NCI-H146 (cell line): ENCODE measurements around the gene GNAQ.

Experiments
- DNase-seq: peaks from one replicate; lab custom pipeline; 2025; lab: John Stamatoyannopoulos, UW

The GNAQ gene

DNA sequence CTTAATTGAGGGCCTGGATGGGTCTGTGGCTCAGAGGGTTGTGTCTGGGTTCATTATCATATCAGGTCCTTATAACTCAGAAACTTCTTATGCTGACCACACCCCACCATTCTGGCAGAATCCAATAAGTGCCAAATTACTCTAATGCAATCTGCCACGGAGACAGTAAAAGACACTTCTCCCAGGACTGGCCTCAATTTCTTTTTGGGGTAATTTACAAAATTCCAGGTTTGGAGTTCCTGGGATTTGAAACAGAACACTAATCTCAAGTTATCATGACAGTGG is 187.8 kb downstream of the GNAQ start:
- no peak for DNase-seq

DNA sequence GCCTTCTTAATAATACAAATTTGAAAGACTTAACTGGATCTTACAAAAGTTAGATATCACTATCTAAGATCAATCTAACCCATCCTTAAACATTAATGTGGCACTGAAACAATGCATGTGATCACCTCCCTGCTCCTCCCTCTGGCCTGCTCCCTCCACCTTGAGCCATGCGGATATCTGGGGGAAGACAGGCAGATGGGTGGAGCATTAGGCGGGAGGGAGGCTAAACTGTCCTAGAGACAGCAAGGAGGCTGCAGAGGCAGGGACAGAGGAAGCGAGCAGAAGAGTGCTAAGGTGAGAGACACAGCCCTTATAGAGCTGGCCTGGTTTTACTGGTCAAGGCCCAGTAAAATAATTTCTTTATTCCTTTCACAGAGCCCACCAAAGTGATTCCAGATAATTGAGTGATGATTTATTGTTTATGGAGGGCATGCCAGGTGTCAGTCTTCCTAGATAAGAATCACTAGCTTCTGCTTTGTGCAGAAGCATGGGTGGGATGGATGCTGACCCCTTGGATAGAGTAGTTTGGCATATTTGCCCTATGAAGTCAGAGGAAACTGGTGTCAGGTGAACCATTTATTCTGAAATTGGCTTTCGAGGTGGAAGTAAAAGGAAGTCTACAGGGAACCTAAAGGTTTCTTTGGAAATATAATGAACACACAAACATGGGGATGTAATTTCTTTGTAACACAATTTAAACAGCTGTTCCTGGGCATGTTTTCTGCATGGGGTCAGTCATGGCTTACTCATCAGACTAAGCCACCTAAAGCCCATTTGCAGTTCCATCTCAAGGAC is 188.3 kb downstream of the GNAQ start:
- DNase-seq: peak; percentile 52

DNA sequence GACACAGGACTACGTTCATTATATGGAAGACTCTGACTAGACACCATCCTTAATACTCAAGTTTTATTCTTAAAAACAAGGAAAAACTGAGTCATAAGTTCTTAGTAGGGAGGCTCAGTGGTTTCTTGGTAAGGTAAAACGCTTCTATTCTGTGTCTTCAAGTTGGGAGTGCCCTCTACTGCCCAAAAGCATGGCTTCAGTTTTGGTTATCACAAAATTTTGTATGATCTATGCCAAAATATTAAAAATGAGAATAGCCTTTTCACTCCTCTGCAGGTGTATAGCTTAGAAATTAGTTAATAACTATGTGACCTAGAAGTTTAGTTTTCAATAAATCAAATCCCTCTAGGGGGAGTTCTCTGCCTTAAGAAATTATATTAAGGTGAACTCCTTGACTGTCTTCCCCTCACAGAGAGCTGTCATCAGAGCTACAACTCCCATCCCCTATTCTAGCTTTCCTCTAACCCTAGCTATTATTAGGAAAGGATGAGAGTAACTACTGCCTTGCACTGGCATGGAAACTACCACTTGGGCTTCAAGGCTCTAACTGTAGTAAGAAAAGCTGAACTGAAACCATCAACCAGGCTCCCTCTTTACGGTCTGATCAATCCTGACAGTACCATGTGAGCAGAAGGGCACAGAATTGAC is 189.7 kb downstream of the GNAQ start:
- no peak for DNase-seq

DNA sequence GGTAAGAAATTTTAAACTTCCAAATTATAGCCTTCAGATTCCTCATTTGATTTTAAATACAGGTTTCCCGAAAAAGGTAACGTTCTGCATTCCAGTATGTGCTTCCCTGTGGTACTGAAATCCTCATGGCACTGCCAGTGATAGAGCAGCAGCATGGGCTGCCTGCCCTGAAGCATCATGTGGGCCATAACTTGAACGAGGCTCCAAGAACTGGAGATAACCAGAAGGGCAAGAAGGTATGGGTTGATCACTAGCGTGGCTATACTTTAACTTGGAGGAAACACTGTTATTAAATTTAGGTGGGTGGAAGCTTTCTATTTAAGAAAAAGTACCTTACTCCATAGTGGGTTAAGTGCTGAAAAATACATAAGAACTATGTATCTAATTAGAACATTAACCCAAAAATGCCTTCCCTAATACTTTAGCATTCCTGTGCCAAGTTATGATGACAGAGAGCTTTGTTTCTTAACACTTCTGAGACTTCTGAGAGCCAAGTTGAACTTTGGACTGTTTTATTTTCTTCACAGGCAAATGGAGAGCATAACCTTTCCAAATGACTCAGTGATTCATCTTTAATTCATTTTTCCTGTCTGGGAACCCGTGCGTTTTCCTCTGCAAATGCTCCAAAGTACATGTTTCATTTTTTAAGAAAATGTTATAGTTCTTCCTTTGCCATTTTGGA is 192.0 kb downstream of the GNAQ start:
- DNase-seq: no peak

DNA sequence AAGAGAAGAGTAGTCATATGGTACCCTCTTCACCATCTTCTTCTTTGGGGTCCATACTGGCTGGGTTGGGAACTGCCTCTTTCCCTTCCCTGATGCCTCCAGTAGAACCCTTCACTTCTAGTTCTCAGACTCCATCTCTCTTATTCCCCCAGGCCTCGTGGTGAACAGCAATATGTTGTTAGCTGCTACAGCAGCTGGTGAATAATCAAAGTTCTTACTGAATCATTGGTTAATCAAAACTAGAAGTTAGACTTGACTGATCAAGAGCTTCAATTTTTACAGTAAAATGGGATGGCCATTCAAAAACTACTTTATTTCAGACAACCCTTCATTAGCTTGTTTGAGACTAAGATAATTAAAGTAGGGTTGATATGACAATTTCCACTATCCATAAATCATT is 192.6 kb downstream of the GNAQ start:
- no peak for DNase-seq

DNA sequence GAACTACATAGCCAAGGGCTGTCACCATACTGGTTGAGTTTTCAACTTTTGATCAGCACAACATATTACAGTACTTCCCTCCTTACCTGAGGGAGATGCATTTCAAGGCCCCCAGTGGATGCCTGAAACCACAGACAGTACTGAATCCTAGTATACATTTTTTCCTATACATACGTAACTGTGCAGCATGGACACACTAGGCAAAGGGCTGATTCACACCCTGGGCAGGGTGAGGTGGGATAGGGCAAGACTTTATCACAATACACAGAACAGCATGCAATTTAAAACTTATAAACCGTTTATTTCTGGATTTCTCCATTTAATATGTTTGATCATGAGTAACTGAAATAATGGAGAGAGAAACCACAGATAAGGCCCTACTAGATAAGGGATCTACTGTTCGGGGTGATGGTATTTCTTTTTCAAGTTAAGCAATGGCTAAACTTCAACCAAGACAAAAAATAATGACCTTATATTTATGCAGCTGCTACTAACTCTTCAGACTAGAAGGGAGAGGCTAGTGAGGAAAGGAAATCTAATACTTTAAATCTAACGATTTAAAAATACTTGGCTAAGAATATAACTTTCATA is 196.6 kb downstream of the GNAQ start:
- DNase-seq: no peak

DNA sequence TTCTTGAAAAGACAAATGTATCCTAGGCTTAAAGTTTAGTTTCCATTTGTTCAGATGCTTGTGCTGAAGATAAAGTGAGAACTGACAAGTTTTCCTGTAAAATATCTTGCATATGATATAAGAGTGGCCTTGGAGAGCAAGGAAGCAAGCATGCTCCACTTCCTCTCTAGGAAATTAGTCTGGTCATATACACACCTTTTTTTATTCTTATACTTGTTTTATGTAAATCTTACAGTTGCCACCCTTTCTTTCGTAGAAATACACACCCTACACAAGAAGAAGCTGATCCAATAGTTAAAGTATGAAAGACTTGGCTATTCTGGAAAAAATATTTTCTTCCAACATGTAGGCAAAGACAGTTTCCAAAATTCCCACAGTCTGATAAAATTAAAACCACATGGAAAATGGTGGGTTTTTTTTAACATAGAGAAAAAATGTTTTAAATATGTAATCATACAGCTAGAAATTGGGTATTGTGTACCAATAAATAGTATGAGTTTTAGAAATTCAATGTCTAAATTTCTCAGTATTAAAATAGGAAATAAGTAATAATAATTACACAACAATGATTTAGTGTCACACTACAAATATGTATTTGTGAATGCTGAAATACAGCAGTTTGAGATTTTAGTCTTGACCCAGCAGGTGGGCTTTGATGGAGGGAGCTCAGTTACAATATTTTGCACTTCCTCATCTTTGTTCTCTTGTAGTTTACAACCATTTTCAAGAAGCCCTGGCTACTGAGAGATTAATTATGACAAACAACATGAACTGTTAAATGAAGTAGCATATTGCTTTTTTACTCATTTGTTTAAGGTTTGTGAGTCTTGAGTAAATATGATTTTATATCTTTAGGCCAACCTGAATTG is 197.8 kb downstream of the GNAQ start:
- DNase-seq: peak; percentile 41

DNA sequence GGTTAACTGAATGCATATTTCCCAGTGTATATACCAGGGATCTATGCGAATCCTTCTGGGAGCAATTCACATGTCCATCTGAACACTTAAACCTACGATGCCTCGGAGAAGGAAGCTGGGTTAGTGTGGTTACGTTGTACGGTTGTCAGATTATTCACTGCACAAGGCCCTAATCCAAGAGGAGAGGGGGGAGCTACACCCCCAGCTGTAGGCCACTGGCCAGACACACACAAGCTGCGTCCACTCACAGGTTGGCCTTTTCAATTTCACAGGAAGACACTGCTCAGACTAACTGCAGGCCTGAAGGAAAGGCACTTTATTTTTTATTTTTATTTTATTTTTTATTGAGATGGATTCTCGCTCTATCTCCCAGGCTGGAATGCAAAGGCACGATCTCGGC is 199.0 kb downstream of the GNAQ start:
- no peak for DNase-seq

DNA sequence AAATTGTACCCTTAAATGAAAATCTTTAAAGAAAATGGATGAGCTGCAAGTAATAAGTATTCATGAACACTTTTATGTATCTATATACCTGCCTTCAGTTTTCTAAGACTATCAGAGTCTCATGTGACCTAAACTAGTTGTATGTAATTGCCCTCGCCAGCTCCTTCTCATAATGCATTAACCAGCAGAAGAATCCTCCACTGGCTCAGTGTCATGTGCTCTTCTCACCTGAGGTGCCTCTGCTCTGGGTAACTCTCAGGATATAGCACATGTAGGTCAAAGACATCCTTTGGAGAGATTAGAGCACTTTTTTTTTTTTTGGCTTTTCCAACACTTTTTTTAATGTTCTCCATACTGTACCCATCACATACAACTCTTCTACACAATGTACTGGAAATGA is 199.8 kb downstream of the GNAQ start:
- DNase-seq: no peak

DNA sequence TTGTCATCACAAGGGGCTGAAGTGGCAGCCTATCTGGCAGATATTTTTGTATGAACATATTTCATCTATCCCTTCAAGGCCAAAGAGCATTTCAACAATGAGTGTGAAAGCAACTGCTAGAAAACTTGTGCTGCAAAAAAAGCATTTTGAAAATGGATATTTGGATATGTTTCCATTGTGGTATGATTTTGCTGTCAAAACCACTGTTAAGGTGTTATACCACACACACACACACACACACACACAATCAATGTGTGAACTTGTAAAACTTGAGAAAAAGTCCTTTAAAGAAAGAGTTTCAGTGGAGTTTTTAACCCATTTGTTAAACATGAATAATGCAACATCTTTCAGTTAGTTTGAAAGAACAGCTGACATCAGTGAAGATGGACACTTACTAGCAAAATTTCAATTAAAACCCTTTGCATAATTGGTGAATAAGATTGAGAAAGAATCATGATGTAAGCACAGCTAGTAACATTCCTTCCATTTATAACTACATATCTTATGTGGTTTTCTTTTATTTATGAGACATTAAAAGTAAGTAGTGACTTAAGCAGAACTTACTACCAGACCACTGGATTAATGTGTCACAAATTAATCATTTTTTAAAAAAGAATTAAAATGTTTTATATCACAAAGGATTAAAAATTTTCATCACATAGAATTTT is 200.9 kb downstream of the GNAQ start:
- DNase-seq: no peak

DNA sequence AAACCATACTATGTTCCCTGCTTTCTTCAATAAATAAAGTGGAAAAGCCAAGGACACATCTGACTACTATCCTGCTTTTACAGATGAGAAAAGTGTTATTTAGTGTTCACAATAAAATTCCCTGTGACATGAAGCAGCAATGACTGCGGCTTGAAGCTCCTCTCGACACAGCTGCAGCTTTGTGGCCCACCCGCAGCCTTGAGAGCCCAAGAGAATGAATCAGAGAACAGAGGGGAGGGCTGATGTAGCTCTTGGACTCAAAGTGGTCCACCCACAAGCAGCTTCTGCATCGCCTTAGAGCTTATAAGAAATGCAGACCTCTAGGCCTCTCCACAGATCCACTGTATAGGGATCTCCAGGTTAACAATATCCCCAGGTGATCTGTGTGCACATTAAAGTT is 202.2 kb downstream of the GNAQ start:
- DNase-seq: no peak

DNA sequence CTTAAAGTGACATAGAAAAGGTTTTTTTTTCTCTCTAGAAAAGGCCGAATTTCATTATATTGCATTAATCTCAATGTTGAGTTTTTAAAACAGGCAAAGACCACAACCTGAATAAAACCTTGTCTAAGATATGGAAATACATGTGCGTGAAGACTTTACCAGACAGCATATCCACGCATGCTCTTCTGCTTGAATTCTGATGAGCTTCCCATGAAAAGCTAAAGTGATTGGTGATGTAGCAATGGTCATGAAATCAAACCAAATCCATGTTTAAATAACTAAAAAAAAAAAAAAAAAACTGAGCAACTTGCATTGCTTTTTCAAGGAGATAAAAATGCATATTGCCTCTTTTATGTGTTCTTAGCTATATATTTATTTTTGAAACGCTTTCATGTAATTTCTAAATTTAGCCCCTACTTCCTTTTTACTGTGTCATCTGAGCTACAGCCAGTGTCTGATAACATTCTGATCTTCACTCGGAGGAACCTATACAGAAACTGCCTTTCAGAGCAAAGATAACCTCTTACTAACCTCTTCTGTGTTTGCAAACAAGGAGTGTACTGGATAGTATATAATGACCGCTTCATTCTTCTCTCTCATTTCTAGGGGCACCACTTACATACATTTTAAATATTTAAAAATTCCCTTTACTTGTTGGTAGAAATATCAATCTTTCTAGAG is 204.4 kb downstream of the GNAQ start:
- DNase-seq: peak; percentile 4

DNA sequence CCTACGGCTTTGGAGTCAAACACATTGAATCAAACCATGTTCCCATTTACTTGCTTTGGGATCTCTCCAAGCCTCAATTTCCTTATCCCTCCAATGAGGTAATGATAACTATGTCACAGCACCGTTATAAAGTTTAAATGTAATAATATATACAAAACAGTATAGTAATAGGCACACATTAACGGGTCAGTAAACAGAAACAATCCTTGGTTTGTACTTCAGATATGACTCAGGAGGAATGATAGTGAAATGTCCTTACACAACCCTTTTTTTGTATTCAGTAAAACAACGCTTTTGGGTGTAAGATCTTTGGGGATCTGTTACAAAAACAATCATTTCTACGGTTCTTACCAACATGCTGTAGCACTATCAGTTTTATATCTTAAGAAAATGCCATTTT is 205.0 kb downstream of the GNAQ start:
- DNase-seq: no peak

DNA sequence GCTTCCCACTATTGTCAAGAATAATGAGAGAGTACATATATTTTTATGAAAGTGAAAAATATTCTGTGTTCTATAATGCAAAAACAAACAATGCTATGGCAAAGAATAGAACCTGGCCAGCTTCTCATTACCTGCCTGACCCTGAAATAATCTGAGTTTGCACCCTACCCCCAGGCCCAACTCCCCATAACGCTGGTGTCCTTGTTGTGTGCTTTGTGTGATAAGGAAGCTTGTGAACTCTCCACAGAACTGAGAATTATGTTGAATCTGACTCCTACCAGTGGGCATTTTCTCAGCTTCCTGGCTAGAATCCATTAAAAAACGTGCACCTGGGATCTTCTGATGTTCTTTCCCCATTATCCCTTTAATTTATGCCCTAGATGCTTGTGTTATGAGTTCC is 205.5 kb downstream of the GNAQ start:
- DNase-seq: no peak

DNA sequence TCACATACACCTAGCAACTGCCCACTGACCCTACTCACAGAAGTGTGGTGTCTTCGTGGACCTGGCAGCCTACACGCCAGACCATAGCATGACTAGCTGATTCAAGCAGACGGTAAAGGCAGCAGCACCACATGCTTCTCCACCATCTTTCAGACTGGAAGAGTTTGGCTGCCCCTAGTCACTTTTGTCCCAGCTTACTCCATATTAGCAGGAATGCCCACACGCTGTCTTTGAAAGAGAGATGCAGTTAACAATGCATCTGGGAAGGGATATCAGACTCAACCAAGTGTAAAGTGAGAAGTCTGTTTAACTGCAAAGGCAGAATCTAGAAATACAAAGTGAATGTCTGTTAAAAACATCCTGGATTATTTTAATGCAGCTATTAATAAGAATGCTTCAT is 206.2 kb downstream of the GNAQ start:
- no peak for DNase-seq

DNA sequence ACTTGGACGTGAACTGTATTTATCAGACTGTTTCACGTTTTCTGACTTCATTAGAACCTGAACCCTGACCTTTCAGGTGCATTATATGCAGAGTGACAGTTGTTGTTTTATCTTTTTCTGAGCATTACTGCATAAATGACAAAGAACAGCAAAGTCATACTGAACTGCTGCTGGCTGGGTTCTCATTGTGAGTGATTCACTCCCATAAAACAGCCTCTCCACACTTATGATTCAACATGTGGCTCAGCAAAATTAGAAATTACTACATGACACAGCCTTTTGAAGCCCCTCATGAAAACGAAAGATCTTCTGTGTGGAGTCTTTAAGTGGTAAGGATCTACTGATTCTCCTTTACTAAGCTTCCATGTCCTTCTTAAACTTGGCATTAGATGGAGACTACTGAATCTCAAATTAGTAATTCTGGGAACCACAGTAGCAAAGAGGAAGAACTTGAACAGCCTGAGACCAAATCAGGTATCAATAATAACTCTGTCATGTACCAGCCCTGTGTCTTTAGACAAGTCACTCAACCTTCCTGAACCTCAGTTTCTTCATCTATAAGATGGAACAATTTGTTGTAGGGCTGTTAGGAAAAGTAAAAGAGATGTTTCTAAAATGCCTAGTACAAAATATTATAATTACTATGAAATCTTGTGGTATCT is 211.2 kb downstream of the GNAQ start:
- DNase-seq: no peak

DNA sequence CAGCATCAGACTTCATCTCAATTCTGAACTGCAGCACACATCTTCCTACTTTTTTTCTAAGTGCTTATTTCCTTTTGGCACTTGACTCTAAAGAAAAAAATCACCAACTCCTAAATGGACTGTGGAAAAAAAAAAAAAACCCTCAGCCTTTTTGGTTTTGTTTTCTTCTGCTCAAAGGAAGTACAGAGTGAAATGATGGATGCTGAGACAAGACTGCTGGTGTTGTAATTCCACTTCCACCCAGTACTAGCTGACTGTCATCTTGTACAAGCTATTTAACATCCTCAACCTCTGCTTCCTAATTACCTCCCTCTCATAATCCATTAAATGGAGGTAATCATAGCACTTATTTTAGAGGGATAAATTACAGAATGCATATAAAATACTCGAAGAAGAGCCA is 212.0 kb downstream of the GNAQ start:
- no peak for DNase-seq

DNA sequence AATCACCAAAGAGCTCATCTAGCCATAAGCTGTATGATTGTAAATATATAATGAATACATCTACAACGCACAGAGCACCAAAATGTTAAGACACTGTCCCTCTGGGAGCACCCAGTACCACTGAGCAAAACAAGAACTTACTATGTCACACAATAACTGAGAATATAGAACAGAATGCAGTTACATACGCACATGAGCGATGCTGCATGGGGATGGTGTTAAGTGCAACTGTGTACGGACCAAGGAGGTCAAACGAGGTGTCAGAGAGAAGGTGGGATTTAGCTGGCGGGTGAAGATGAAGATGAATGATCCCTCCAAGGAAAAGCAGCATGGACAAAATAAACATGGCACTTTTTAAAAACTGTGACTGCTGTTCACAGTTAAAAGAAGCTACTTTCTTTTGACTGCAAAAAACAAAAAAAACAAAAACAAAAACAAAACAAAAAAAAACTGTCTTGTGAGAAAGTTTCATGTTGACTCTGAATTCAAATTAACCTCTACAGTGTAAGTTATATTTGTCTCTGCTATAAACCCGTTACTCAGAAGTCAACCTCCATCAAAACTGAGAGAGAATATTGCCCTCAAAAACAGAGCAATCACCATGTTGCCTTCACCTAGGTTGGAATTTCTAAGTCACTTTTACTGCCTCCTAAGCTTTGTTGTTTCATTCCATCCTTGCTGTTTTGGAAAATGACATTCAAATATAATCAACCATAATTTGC is 213.9 kb downstream of the GNAQ start:
- no peak for DNase-seq

DNA sequence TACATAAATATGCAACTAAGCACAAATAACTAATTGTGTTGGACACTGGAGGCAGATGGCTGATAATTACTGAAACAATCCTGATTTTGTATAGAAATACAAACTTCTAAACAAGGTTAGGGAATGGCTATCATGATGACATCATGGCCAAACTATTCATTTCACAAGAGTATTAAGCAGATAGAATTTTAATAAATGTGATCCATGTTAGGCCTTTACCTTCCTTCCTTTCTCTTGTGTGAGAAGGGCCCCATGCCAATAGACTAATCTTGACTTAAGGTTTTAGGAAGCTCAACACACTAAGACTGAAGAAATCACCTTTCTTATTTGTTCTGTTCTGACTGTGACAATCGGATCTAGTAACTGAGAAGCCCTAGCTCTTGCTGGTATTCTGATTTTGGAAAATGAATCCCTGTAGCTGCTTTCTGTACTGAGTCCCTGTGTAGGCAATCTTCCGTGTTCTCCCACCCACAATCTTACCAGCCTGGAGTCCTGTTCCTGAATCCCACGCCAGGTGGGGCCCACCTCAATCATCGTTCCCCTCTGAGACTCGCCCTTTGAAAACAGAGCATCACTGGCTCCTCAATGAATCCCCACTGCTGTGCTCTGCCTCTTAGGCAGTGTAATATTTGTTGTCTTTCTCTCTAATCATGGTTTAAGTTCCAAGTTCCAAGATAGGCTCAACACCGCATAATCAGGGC is 214.8 kb downstream of the GNAQ start:
- no peak for DNase-seq
